Uterus (tissue), 4 donors: ENCODE data around the gene COL8A1. TPM values are rescaled to one million over a fixed set of nuclear protein-coding genes. Genes with fewer than 3 reads are reported as not detected.
A peak's percentile ranks its signal among the peaks of the same experiment; 100 is the strongest.

Source experiments
- DNase-seq, 2 donors: peaks; one replicate each; pipeline ENCODE4 v3.0.0-alpha.2; 2019 to 2020
- H3K27ac ChIP-seq, 2 donors: fragments of 200-600 bp; sonication (generic); 1 replicate in 1 of 2; 2 replicates in 1 of 2; pipeline ENCODE4 v1.5.1; 2016 to 2018
- H3K27me3 ChIP-seq, 2 donors: fragments of 200-600 bp; sonication (generic); one replicate each; pipeline ENCODE4 v1.5.1; 2018 to 2019; ENCODE audit warnings: control low read depth in 1 of 2
- H3K36me3 ChIP-seq, 2 donors: fragments of 200-600 bp; sonication (generic); one replicate each; pipeline ENCODE4 v1.5.1; 2019; ENCODE audit warnings: control low read depth in 1 of 2
- H3K4me1 ChIP-seq, 2 donors: fragments of 200-600 bp; sonication (generic); one replicate each; pipeline ENCODE4 v1.5.1; 2018 to 2019; ENCODE audit warnings: control low read depth in 1 of 2
- H3K4me3 ChIP-seq, 2 donors: fragments of 200-600 bp; sonication (generic); 1 replicate in 1 of 2; 2 replicates in 1 of 2; pipeline ENCODE4 v1.5.1; 2018 to 2019; ENCODE audit warnings: mild to moderate bottlenecking in 1 of 2
- H3K9me3 ChIP-seq, 2 donors: fragments of 200-600 bp; sonication (generic); one replicate each; pipeline ENCODE4 v1.5.1; 2019; ENCODE audit warnings: control low read depth in 1 of 2
- POLR2A ChIP-seq, 2 donors: fragments of 450-650 bp; IDR thresholded peaks; one replicate each; pipeline ENCODE4 v1.6.1; 2016; ENCODE audit warnings: antibody characterized with exemption in 2 of 2, mild to moderate bottlenecking in 1 of 2, moderate library complexity in 1 of 2
- intact Hi-C: fragments of 100-400 bp; cut with DNase I; formaldehyde crosslinking; loops from one replicate; pipeline ENCODE4 v1.15.1; 2023; ENCODE audit warnings: low total_unique reads
- total RNA-seq, 4 donors: library from RNA; depleted of rRNA in 3 of 4; stranded (reverse); fragments of >200 nt in 3 of 4; gene quantifications; one replicate each; pipeline versions ENCODE4 v1.1.0 to v1.2.4, GENCODE V29; 2014 to 2023
- TF ChIP-seq, protein P1 (sequence below), 4 experiments: fragments of 200-600 bp in 2 of 4; fragments of 450-650 bp in 2 of 4; sonication (generic) in 2 of 4; IDR thresholded peaks; one replicate each; pipeline ENCODE4 v1.5.1; 2016 to 2019; ENCODE audit warnings: antibody characterized with exemption in 4 of 4, mild to moderate bottlenecking in 2 of 4, moderate library complexity in 1 of 4
- donor health status: DM: yes; HTN: yes; CAD: no.

Gene COL8A1
- total RNA-seq, 4 donors from 2014 or later: 2.6 to 30.9 (median 18.0) TPM

DNA sequence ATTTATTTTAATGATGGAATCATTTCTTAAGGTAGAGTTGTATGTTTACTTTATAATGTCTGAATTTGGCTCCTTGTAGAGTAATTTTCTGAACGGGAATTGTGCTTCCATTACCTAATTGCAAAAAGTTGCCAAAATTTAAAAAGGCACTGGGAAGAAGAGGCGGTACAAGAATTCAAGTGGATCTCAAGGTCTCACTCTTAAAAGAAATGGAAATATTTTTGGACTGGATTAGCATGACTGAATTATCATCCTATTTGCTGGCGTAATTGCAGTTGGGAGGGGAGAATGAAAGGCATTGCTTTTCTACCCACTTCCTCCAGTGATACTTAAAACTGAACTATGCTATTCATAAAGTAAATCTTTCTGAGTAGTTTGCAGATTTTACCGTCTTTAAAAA lies 46.2 kb downstream of the COL8A1 start:
- no peak for DNase-seq
- Histone ChIP-seq H3K36me3 (no peaks in the 10 kb centered on the region), H3K4me3 (no peak overlapping the region), H3K27ac (no peak overlapping the region), H3K9me3 (no peaks in the 10 kb centered on the region), H3K27me3 (no peaks in the 10 kb centered on the region), H3K4me1 (peaks cover 0 to 4% of the 10 kb centered on the region in 2 donors)
- intact Hi-C loops: no loop called here
- TF ChIP-seq, protein P1, sequence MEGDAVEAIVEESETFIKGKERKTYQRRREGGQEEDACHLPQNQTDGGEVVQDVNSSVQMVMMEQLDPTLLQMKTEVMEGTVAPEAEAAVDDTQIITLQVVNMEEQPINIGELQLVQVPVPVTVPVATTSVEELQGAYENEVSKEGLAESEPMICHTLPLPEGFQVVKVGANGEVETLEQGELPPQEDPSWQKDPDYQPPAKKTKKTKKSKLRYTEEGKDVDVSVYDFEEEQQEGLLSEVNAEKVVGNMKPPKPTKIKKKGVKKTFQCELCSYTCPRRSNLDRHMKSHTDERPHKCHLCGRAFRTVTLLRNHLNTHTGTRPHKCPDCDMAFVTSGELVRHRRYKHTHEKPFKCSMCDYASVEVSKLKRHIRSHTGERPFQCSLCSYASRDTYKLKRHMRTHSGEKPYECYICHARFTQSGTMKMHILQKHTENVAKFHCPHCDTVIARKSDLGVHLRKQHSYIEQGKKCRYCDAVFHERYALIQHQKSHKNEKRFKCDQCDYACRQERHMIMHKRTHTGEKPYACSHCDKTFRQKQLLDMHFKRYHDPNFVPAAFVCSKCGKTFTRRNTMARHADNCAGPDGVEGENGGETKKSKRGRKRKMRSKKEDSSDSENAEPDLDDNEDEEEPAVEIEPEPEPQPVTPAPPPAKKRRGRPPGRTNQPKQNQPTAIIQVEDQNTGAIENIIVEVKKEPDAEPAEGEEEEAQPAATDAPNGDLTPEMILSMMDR (IDR thresholded peaks at IDR 0.05): no peak
- no peak for TF ChIP-seq POLR2A (IDR thresholded peaks at IDR 0.05)

DNA sequence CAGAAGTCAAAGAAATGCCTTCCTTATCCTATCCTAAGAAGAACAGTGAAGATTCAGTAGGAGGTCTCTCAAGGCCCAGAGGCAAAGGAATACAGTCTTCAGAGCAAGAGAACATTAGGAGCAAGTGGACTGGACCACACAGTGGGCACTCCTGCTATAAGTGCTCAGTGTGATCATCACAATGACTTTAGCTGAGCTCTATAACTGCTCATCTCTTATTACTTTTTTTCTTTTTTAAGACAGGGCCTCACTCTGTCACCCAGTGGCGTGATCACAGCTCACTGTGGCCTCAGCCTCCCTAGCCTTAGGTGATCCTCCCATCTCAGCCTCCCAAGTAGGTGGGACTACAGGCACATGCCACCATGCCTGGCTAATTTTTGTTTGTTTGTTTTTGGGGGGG lies 48.1 kb downstream of the COL8A1 start:
- intact Hi-C loops: no loop called here
- H3K27me3 ChIP-seq: no peaks in the 10 kb centered on the region

DNA sequence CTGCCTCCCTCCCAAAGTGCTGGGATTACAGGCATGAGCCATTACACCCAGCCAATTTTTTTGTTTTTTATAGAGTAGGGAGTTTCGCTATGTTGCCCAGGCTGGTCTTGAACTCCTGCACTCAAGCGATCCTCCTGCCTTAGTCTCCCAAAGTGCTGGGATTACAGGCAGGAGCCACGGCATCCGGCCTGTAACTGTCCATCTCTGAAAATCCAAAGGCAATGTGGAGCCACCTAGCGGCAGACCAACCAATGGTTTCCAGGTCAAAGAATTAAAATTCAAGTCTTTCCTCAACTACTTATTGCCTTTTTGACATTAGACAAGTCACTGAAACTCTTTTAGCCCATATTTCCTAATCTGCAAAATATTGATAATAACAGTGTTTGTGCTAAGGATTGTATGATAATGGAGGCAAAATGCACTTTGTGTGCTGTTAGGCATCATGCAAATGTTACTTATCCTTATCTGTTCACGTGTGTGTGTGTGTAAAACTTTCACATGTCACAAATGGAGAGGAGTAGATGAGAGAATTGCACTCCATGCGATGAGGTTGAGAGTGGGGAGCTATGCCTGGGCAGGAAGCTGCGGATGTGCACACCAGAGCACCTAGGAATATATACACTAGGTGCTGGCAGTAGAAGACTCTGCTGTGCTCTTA lies 48.7 kb downstream of the COL8A1 start:
- Histone ChIP-seq H3K36me3 (no peaks in the 10 kb centered on the region), H3K27me3 (no peaks in the 10 kb centered on the region), H3K9me3 (no peaks in the 10 kb centered on the region), H3K4me3 (no peak overlapping the region), H3K4me1 (peaks cover 0 to 4% of the 10 kb centered on the region in 2 donors), H3K27ac (no peak overlapping the region)
- TF ChIP-seq, protein P1 (IDR thresholded peaks at IDR 0.05): peak; percentile 61 to 70 (median 66)
- TF ChIP-seq POLR2A (IDR thresholded peaks at IDR 0.05): no peak
- DNase-seq: peak; percentile 55 to 59
- intact Hi-C loops: no loop called here

More for the DNA sequence above, 48.1 kb downstream of the COL8A1 start:
- no peak for DNase-seq
- no peak overlapping the region for H3K27ac ChIP-seq
- no peak overlapping the region for H3K4me3 ChIP-seq
- H3K4me1 ChIP-seq: peaks cover 0 to 4% of the 10 kb centered on the region in 2 donors
- H3K9me3 ChIP-seq: no peaks in the 10 kb centered on the region
- TF ChIP-seq, protein P1 (IDR thresholded peaks at IDR 0.05): no peak
- TF ChIP-seq POLR2A (IDR thresholded peaks at IDR 0.05): no peak
- H3K36me3 ChIP-seq: no peaks in the 10 kb centered on the region

DNA sequence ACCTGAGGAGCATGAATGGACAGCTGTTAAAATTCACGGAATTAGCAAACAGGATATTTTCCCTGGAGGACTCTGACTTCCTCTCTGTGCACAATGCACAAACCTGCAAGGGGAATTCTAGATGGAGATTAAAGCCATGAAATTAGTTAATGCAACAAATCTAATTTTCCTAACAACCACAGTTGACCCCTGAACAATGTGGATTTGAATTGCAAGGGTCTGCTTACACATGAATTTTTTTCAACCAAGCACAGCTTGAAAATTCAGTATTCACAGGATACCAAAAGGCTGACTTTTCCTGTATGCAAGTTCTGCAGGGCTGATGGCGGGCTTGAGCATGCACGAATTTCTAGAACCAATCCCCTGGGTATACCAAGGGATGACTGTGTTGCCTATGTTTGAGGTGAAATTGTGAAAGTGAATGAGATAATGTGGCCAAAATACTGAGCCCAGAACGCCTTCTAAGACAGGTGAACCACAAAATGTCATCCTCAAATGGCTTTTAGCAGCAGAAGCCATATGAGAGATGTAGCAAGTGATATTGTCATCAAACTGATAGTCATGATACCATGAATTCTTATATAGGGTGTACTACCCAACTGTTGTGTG lies 52.5 kb downstream of the COL8A1 start:
- Histone ChIP-seq H3K27ac (no peak overlapping the region), H3K36me3 (no peaks in the 10 kb centered on the region), H3K4me3 (no peak overlapping the region), H3K9me3 (no peaks in the 10 kb centered on the region), H3K4me1 (no peaks in the 10 kb centered on the region), H3K27me3 (no peaks in the 10 kb centered on the region)
- no peak for TF ChIP-seq POLR2A (IDR thresholded peaks at IDR 0.05)
- TF ChIP-seq, protein P1 (IDR thresholded peaks at IDR 0.05): no peak
- DNase-seq: no peak
- intact Hi-C loops: no loop called here

DNA sequence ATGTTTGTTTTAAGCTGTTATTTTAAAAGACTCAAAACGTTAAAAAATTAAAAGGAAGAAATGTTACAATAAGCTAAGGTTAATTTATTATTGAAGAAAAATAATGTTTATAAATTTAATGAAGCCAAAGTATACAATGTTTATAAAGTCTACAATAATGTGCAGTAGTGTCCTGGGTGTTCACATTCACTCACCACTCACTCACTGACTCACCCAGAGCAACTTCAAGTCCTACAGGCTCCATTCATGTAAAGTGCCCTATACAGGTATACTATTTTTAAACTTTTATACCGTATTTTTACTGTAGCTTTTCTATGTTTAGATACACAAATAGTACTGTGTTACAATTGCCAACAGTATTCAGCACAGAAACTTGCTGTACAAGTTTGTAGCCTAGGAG lies 55.2 kb downstream of the COL8A1 start:
- DNase-seq: no peak
- Histone ChIP-seq H3K4me3 (no peak overlapping the region), H3K27ac (no peak overlapping the region), H3K4me1 (no peaks in the 10 kb centered on the region), H3K36me3 (no peaks in the 10 kb centered on the region), H3K9me3 (no peaks in the 10 kb centered on the region), H3K27me3 (no peaks in the 10 kb centered on the region)
- no peak for TF ChIP-seq POLR2A (IDR thresholded peaks at IDR 0.05)
- TF ChIP-seq, protein P1 (IDR thresholded peaks at IDR 0.05): no peak
- intact Hi-C loops: no loop called here
